ENCODE data around the gene TINCR. TPM values are rescaled to one million over a fixed set of nuclear protein-coding genes. Genes with fewer than 3 reads are reported as not detected.

TINCR gene
- total RNA-seq, 1 donor from 2014 or later = 1.7 TPM

- no peak overlapping the region for H3K4me3 Mint-ChIP-seq (ENCODE audit: unreplicated experiment)
- no peak overlapping the region for H3K27ac Mint-ChIP-seq (ENCODE audit: unreplicated experiment)
Observed at GRCh38 chr19:5571777-5572176, 4.0 kb upstream of the TINCR start.

GRCh38 chr19:5567970-5568407, 236 bp upstream of the TINCR start:
- no peak for DNase-seq (ENCODE audit: low spot score)
- Mint-ChIP-seq H3K4me1 (ENCODE audit: low read depth) (peaks cover 15% of the 10 kb centered on the region), H3K9me3 (ENCODE audit: low read depth) (peaks cover 2% of the 10 kb centered on the region), H3K27me3 (ENCODE audit: low read depth) (no peaks in the 10 kb centered on the region), H3K27ac (ENCODE audit: unreplicated experiment) (no peak overlapping the region), H3K36me3 (ENCODE audit: low read depth) (no peaks in the 10 kb centered on the region), H3K4me3 (ENCODE audit: unreplicated experiment) (peak overlapping the region; percentile 55)
- no peak for TF ChIP-seq CTCF (IDR thresholded peaks at IDR 0.05)

More at GRCh38 chr19:5571777-5572176, 4.0 kb upstream of the TINCR start:
- Mint-ChIP-seq H3K27me3 (ENCODE audit: low read depth) (no peaks in the 10 kb centered on the region), H3K4me1 (ENCODE audit: low read depth) (peaks cover 18% of the 10 kb centered on the region), H3K9me3 (ENCODE audit: low read depth) (peaks cover 2% of the 10 kb centered on the region), H3K36me3 (ENCODE audit: low read depth) (no peaks in the 10 kb centered on the region)
- no peak for DNase-seq (ENCODE audit: low spot score)
- TF ChIP-seq CTCF (IDR thresholded peaks at IDR 0.05) = no peak

GRCh38 chr19:5564930-5565329, 2.8 kb downstream of the TINCR start:
- no peak for DNase-seq (ENCODE audit: low spot score)
- H3K27me3 Mint-ChIP-seq (ENCODE audit: low read depth) = no peaks in the 10 kb centered on the region
- TF ChIP-seq CTCF (IDR thresholded peaks at IDR 0.05) = no peak
- peaks cover 13% of the 10 kb centered on the region for H3K4me1 Mint-ChIP-seq (ENCODE audit: low read depth)
- peaks cover 2% of the 10 kb centered on the region for H3K36me3 Mint-ChIP-seq (ENCODE audit: low read depth)
- peak overlapping the region; percentile 22 for H3K27ac Mint-ChIP-seq (ENCODE audit: unreplicated experiment)
- peaks cover 5% of the 10 kb centered on the region for H3K9me3 Mint-ChIP-seq (ENCODE audit: low read depth)
- no peak overlapping the region for H3K4me3 Mint-ChIP-seq (ENCODE audit: unreplicated experiment)

GRCh38 chr19:5563935-5564612, 3.7 kb downstream of the TINCR start:
- Mint-ChIP-seq H3K36me3 (ENCODE audit: low read depth) (peaks cover 2% of the 10 kb centered on the region), H3K9me3 (ENCODE audit: low read depth) (peaks cover 5% of the 10 kb centered on the region), H3K27ac (ENCODE audit: unreplicated experiment) (peak overlapping the region; percentile 75), H3K27me3 (ENCODE audit: low read depth) (no peaks in the 10 kb centered on the region), H3K4me3 (ENCODE audit: unreplicated experiment) (no peak overlapping the region), H3K4me1 (ENCODE audit: low read depth) (peaks cover 13% of the 10 kb centered on the region)
- no peak for TF ChIP-seq CTCF (IDR thresholded peaks at IDR 0.05)
- DNase-seq (ENCODE audit: low spot score) = no peak

- Mint-ChIP-seq H3K9me3 (ENCODE audit: low read depth) (peaks cover 5% of the 10 kb centered on the region), H3K36me3 (ENCODE audit: low read depth) (peaks cover 2% of the 10 kb centered on the region), H3K4me3 (ENCODE audit: unreplicated experiment) (no peak overlapping the region), H3K27ac (ENCODE audit: unreplicated experiment) (peak overlapping the region; percentile 65), H3K4me1 (ENCODE audit: low read depth) (peaks cover 13% of the 10 kb centered on the region), H3K27me3 (ENCODE audit: low read depth) (no peaks in the 10 kb centered on the region)
- DNase-seq (ENCODE audit: low spot score) = no peak
- TF ChIP-seq CTCF (IDR thresholded peaks at IDR 0.05) = peak; percentile 45
Observed at GRCh38 chr19:5563008-5563431, 4.7 kb downstream of the TINCR start.
